H7 (cell line): Measurements from ENCODE around the gene IDS. TPM values are rescaled to one million over a fixed set of nuclear protein-coding genes. Genes with fewer than 3 reads are reported as not detected.
A peak's percentile ranks its signal among the peaks of the same experiment; 100 is the strongest.
"Not testable (repeated sequence)": the region's sequence is repeated elsewhere in the genome, so short reads cannot be mapped to it uniquely, and the experiment has no call there.

Experiments
- DNase-seq: peaks from one replicate; pipeline ENCODE4 v3.0.0; 2012
- H3K27me3 ChIP-seq: 2 replicates; pipeline ENCODE4 v1.6.0; 2011; ENCODE audit warnings: mild to moderate bottlenecking, low read length; ENCODE audit not compliant: control insufficient read depth, insufficient read depth
- H3K36me3 ChIP-seq: replicated peaks from 2 replicates; pipeline ENCODE4 v1.5.1; 2011; ENCODE audit warnings: low read length; ENCODE audit not compliant: control insufficient read depth, insufficient read depth
- H3K4me3 ChIP-seq: 2 replicates; pipeline ENCODE4 v1.5.1; 2011; ENCODE audit warnings: low read depth, mild to moderate bottlenecking, control low read depth, low read length, moderate library complexity; ENCODE audit not compliant: insufficient read depth
- total RNA-seq: library from RNA; depleted of rRNA; stranded (reverse); fragments of >200 nt; shearing (Covaris generic); gene quantifications from 2 replicates; pipeline ENCODE4 v1.2.3, GENCODE V29; 2014

Gene IDS
- total RNA-seq, 1 experiment from 2014 or later: 29.0 TPM

DNA sequence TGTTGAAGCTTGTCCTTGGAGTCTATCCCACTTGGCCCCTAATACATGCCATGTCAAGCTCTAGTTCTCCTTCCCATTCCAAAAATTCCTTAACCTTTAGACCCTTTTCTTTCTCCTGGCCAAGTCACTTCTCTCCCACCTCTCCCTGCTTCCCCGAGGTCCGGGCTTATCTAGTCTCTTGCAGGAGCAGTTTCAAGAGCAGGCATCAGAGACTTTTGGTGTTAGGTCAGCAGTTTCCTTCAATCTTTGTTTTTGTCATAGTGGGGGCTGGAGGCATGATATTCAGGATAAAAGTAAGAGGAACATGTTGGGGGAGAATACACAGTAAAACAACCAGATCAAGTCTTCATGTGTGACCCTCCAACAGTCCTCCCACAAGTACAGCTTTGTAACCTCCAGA is 11.5 kb upstream of the IDS start:
- Histone ChIP-seq H3K36me3 (no peaks in the 10 kb centered on the region), H3K4me3 (no peak overlapping the region), H3K27me3 (no peaks in the 10 kb centered on the region)
- DNase-seq: no peak

DNA sequence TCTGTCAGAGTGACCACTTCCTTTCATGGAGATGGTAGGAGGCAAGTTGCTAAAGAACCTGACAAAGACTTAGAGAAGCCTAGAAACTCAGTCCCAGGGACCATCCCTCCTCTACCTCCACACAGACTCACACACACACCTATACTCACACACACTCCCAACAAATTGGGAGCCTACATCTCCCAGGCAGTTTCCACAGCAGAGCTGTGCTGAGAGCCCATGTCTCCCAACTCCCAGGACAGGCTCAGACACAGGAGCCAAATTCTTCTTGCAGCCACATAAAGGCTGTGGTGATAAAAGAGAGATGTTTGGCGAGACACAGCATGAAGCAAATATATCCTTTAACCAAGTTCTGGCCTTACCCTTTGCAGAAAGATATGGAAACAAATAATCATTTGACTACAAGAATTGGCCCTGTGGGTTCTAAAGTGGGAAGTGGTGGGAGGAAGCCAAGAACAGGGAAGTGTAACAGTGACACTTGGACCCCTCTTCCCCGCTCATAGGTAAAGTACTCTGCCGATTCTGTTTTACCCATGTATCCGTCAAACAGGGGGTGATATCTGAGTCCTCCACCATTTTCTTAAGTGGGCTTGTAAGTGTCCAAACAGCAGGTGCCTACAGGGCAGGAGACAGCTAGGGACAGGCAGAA is 11.0 kb upstream of the IDS start:
- H3K4me3 ChIP-seq: no peak overlapping the region
- no peaks in the 10 kb centered on the region for H3K27me3 ChIP-seq
- H3K36me3 ChIP-seq: no peaks in the 10 kb centered on the region
- DNase-seq: no peak

DNA sequence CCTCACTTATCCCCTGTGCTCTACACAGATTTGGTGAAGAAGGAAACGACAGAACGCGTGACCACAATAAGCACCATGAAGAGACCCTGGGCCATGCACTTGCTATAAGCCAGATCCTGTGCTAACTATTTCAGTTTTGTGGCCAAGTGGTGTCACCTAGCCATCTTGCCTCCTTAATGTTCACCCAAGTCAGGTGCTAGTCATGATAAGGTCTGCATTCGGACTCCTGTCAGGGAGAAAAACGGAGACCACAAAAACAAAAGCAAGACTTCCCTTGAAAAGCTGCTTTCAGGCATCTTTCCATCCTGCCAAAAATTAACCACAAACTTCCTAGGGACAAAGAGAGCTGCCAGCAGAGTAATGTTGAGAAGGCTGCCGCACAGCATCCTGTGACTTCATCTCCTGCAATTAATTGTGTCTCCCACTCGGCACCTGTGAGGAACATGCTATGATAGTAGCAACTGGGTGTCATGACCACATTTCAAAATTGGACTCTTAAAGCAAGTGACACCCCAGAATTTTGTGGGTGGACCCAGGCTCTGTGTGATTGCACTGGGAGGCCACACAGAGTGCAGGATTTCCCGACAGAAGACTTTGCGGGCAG is 8.8 kb upstream of the IDS start:
- Histone ChIP-seq H3K27me3 (no peaks in the 10 kb centered on the region), H3K4me3 (no peak overlapping the region), H3K36me3 (no peaks in the 10 kb centered on the region)
- no peak for DNase-seq

DNA sequence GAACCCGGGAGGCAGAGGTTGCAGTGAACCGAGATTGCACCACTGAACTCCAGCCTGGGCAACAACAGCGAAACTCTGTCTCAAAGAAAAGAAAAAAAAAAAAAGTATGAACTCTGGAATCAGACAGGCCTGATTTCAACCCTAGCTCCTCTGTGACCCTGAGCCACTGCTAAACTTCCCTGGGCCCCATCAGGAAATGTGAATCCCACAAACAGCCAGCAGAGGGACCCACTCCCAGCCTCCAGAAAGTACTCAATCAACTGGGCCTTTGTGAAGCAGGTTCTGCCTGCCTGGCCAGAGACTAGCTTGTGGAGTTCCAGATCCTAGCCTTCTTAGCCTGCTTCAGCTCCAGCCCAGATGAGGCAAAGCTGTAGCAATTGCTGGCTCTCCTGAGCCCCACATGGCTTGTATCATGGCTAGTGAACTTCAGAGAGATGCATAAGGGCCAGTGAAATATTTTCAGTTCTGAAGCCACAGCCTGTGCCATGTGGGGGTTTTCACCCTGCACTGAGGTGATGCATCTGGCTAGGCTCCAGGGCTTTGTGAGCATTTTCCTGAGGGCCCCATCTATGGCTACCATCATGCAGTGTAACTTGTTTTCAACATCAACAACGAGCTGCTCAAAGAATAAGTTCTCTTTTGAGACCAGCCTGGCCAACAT is 7.2 kb upstream of the IDS start:
- Histone ChIP-seq H3K36me3 (no peaks in the 10 kb centered on the region), H3K27me3 (no peaks in the 10 kb centered on the region), H3K4me3 (no peak overlapping the region)
- DNase-seq: peak; percentile 47

DNA sequence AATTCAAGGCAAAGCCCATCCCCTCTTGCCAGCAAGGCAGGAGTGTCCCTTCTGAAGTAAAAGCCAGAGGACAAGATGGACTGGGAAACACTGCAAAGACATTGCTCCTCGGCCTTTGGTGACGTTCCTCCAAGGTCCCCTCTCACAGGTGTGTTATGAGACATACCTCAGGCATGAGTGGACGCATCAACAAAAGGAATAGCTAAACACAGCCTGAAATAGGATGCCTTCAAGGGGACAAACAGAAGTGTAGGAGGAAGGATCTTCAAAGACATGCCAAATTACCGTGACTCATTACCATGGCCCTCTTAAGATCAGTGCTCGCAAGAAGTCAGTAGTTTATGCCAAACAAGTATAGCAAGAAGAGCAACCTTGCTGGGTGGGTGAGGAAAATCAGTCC is 6.0 kb upstream of the IDS start:
- no peak overlapping the region for H3K4me3 ChIP-seq
- DNase-seq: no peak
- H3K27me3 ChIP-seq: no peaks in the 10 kb centered on the region; the same call in 1 of the 2 replicates
- H3K36me3 ChIP-seq: no peaks in the 10 kb centered on the region

DNA sequence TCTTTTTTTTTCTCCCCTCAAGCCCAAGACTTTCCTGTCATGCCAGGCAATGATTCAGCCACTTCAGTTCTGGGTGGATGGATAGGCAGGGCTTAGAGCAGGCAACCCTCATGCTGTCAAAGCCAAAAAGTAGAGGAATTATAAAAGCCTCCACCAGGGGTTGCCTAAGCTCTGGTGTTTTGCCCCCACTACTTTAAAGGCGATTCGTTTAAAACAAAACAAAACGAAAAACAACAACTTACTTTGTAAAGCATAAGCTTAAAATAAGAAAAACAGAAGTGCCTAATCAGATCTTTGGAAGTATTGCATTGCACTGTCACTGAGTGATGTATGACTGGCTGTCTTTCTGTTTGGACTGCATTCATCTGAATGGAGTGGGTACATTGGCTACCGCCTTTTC is 5.3 kb upstream of the IDS start:
- no peak for DNase-seq
- no peak overlapping the region for H3K4me3 ChIP-seq
- no peaks in the 10 kb centered on the region for H3K36me3 ChIP-seq
- H3K27me3 ChIP-seq: no peaks in the 10 kb centered on the region; the same call in 1 of the 2 replicates

DNA sequence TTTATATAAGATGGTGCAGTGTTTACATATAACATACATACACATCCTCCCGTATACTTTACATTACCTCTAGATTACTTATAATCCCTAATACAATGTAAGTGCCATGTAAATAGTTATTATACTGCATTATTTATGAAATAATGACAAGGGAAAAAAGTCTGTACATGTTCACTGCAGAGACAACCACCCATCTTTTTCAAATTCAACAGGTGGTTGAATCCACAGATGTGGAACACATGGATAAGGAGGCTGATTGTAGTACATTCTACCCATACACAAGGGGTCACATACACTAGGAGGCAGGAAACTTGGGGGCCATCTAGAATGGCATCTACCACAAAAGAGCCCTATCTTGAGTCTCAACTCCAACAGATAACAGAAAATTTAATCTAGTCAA is 3.4 kb upstream of the IDS start:
- no peak for DNase-seq
- H3K4me3 ChIP-seq: no peak overlapping the region

DNA sequence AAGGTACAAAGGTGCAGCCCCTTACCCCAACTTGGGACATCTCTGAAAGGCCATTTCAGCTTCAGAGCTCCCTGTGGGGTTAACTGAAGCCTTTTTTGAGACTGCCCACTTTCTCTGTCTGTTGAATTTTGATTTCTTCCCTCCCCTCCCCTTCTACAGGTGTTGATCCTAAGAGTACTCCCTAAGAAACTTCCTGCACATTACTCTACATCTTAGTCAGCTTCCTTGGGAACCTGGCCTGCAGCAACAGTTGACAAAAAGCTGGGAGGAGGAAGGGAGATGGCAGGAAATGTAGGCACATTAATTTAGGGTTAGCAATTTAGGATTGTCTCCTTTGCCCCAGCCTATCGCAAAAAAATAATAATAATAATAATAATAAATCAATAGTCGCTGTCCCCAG is 1.2 kb upstream of the IDS start:
- no peak for DNase-seq

More for the DNA sequence above, 3.4 kb upstream of the IDS start:
- Histone ChIP-seq H3K27me3 (peaks cover 2% of the 10 kb centered on the region), H3K36me3 (no peaks in the 10 kb centered on the region)

DNA sequence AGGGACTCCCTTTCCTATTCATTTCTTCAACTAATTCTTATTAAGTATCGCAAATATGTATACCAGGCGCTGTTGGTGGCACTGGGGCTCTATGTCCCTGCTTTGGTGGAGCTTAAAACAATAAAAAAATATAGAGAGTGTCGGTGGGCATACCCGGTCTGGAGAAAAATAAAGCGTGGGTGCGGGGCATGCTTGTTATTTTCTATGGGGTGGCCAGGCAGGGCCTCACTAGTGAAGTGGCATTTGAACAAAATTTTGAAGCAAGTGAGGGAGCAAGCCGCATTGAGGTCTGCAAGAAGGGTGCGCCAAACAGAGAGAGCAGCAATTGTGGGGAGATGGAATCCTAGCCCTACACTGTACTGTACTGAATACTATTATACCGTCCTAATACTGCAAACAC is 565 bp upstream of the IDS start:
- no peak overlapping the region for H3K4me3 ChIP-seq
- H3K36me3 ChIP-seq: peaks cover 8% of the 10 kb centered on the region
- peaks cover 2% of the 10 kb centered on the region for H3K27me3 ChIP-seq
- DNase-seq: no peak

More for the DNA sequence above, 1.2 kb upstream of the IDS start:
- H3K4me3 ChIP-seq: no peak overlapping the region
- H3K27me3 ChIP-seq: peaks cover 2% of the 10 kb centered on the region
- H3K36me3 ChIP-seq: peaks cover 8% of the 10 kb centered on the region

DNA sequence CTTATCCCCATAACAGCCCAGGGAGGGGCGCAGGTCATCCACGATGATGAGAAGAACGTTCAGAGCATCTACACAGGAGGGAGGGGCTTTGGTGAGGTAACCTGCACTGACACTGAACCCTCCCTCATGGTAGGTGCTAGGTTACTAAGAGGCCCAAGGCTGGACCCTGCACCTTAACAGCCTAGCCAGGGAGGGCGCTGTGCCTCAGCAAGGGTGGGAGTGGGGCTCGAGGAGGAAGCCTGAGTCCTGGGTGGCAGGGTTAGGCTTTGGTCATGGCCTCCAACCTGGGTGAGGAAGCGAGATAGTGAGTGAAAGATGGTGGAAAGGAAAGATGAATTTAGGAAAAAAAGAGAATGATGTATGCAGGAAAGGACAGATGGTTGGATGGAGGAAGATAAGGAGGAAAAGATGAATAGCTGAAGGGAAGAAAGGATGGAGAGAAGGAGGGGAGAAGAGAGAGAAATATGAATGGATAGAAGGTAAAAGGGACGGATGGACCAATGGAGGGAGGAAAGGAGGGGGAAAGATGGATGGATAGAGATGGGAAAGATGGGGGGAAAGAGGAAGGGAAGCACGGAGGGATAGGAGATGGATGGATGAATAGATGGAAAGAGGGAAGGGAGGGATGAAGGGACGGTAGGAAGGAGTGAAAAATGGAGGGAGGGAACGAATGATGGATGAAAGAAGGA is 736 bp downstream of the IDS start:
- Histone ChIP-seq H3K4me3 (peak overlapping the region; percentile 73), H3K36me3 (peaks cover 11% of the 10 kb centered on the region), H3K27me3 (peaks cover 2% of the 10 kb centered on the region)
- DNase-seq: peak; percentile 66

DNA sequence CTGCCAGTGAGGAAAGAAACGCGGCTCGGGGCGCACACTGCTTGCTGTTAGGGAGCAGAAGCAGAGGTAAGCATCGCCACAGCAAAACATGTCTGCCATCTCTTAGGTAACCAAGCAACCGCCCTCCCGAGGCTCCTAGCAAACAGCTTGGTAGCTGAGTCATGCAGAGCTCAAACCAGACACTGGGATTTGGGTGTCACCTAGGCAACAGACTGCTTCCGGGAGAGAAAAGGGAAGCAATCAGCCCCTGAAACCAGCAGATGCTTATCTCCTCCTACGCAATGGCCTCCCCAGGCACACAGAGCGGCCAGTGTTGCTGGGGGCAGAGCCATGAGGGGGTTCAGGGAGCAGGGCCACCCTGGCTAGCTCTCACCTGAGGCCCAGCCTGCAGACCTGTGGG is 1.7 kb downstream of the IDS start:
- not testable (repeated sequence) for DNase-seq, H3K4me3 ChIP-seq, H3K27me3 ChIP-seq
- H3K36me3 ChIP-seq: peaks cover 11% of the 10 kb centered on the region

DNA sequence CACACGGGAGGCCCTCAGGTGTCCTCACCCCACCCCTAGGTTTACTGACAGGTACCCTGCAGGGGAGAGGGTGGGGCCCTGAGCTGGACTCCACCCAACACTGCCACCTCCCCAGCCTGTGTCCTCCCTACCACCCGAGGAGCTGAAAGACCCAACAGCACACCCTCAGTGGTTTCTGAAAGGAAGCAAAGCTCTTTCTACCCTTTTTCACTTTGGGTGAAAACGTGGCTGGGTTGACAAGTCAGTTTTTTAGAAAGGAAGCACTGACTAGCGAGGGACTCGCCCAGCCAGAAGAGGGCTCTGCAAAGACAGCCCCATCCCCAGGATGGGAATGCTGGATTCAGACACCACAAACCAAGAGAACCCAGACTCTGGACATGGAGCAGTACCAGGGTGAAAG is 2.2 kb downstream of the IDS start:
- not testable (repeated sequence) for DNase-seq, H3K4me3 ChIP-seq, H3K27me3 ChIP-seq
- peaks cover 15% of the 10 kb centered on the region for H3K36me3 ChIP-seq

DNA sequence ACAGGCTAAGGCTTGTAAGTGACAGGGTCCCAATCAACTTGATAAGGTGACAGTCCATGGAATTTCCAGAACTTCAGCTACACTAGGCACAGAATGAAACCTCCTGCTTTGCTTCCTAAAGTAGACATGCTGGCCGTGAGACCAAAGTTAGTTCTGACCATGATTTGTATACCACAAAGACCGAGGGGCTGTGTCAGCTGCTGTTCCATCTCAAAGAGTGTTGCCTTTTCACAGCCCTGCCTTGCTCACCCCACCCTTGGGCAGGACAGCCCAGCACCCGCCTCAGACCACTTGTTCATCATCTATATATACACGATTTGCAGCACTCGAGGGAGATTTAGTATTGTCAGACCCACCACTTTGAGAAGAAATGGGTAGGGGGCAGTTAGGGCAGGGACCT is 5.3 kb downstream of the IDS start:
- H3K36me3 ChIP-seq: peaks cover 36% of the 10 kb centered on the region
- peaks cover under 1% of the 10 kb centered on the region for H3K27me3 ChIP-seq
- DNase-seq: no peak
- no peak overlapping the region for H3K4me3 ChIP-seq

DNA sequence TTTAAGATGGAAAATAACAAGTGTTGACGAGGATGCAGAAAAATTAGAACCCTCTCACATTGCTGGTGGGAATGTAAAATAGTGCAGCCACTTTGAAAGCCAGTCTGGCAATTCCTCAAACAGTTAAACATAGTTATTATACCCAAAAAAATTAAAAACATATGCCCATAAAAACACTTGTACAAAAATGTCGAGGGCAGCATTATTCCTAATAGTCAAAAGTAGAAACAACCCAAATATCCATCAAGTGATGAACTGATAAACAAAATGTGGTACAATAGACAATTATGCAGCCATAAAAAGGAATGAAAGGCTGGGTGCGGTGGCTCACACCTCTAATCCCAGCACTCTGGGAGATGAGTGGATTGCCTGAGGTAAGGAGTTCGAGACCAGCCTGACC is 6.3 kb downstream of the IDS start:
- Histone ChIP-seq H3K27me3 (no peaks in the 10 kb centered on the region), H3K4me3 (no peak overlapping the region), H3K36me3 (peaks cover 40% of the 10 kb centered on the region)
- DNase-seq: no peak

DNA sequence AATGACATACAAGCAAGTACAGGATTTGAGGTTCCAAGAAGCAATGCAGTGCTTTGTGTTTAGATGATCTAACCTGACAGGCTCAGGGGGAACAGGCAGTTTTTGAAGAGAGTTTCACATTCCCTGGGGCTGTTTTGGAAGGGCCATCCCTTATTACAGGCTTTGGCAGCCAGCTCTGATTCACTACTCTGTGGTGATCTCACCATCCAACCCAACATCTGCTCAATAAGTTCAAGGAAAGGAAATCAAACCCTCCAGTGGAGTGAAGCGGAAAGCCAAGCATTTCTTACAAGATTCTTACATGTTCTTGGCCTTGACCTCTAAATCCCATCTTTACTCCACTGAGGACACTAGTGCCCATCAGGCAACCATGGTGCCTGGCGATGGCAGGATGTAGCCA is 7.5 kb downstream of the IDS start:
- Histone ChIP-seq H3K4me3 (no peak overlapping the region), H3K36me3 (peaks cover 43% of the 10 kb centered on the region)
- no peak for DNase-seq

More for the DNA sequence above, 7.5 kb downstream of the IDS start:
- H3K27me3 ChIP-seq: no peaks in the 10 kb centered on the region
